EH (cell line): ENCODE measurements around the gene TBC1D1.

Experiments
- DNase-seq: peaks from one replicate; pipeline ENCODE4 v3.0.0-alpha.2; 2015; ENCODE audit warnings: low read depth

The TBC1D1 gene

DNA sequence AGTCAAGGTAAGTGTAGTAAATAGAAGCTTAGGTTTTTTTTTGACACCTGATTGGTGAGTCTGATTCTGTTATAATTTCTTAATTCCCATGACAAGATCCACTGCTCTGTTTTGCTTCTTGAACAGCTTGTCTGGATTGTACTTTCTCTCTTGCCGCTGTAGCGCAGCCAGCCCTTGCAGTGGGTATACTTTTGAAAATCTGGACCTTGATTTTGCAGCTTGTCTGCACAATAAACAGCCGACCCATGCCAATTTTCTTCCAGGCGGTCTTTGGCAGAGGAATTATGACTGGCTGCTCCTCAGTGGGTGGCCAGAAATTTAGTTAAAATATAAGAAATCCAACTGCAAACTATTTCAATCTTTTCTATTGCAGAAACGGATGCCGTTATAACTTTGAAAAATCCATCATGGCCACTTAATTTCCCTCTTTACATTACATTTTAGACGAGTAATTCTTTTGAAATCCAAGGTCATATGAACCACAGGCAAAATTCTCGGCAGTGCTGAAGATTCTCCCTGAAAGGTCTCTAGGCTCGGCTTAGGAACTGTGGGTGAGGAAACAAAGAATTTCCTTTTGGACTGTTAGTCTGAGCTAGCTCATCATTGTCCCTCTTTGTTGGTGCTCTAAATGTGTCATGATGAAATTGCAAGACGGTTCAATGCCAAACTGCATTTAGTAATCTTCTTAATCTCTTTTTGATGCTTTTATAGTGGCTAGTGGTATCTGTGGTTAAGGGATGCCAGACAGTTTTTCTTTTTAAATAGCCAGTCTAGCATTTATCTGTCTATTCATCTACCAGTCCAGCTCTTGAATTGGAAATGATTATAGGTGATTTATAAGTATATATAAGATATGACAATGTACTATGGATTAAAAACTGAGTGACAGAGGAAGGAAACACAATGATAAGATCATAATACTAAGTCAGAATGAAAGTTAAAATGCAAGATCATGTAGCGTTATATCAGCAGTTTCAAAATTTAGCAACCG, 37.8 kb downstream of the TBC1D1 start:
- DNase-seq: peak; percentile 46

DNA sequence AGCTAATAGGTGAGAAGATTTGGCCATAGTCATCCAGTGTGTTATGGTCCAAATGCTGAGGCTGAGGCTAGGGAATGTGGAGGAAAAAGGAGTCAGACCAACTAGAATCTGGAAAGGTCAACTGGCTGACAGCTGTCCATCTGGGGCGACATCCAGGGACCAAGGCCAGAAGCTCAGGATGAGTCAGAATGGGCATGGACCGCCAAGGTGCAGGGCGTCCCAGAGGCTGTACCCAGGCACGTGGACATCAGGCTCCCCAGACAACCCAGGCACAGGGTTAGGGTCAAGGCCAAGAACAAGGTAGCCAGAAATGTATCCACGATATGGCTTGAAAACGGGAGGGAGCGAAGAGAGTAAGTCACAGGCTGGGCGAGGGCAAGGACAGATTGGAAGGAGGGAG, 43.2 kb downstream of the TBC1D1 start:
- no peak for DNase-seq

- no peak for DNase-seq
These were observed 43.7 kb downstream of the TBC1D1 start for GRCh38 chr4:37934609-37935008.

- DNase-seq: no peak
These were observed 44.1 kb downstream of the TBC1D1 start for GRCh38 chr4:37935026-37935425.

DNA sequence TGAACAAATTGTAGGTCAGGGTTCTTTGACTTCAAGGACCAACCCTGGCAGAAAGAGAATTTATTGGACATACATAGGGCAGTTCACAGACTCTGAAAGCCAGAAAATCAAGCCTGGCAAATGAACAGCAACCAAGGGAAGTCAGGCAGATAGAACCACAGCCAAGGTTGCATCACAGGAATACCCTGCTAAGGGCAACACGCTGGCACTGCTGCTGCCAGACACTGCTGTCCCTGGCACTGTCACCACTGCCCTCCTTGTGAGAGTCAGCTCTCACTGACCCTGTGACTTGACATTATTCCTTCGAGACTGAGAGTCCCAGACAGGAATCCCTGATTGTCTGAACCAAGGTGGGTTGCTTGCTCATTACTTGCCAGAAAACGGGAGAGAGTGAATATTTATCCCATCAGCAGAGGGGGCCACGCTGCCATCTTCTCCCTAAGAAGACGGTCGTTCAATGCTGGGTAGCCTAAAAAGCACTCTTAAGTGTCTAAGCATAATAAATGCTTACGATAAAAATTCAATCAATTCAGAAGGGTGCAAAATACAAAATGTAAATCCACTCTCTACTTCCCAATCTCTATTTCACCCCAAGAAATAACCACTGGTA, 46.1 kb downstream of the TBC1D1 start:
- peak; percentile 15 for DNase-seq

GRCh38 chr4:37938208-37938607, 47.3 kb downstream of the TBC1D1 start:
- DNase-seq: no peak

DNA sequence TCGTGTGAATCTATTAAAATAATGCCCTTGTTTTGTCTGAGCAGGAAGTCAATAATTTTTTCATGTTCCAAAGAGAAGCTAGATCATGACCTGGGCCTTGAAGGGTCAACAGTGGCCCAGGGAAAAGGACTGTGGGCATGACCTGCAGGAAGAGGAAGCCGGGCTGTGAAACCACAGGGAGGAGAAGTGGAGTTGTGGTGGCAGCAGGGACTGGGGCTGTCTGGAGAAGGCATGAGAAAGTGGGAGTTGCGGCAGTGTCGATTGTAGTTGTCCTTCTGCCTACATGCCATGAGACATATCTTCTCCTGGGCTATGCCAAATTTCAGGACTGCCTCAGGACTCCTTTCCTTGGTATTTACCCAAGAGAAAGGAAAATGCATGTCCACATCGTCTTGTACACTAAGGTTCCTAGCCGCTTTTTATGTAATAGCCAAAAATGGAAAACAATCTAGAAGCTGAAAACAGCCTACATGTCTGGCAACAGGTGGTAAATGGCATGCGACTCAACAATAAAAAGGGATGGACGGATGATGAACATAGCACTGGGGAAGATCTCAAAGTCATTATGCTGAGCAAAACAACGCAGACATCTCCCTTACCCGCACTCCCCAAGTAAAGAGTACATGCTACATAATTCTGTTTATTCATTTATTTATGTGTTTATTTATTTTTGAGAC, 55.8 kb downstream of the TBC1D1 start:
- DNase-seq: no peak

- DNase-seq: no peak
These were observed 57.7 kb downstream of the TBC1D1 start for GRCh38 chr4:37948542-37948941.

DNA sequence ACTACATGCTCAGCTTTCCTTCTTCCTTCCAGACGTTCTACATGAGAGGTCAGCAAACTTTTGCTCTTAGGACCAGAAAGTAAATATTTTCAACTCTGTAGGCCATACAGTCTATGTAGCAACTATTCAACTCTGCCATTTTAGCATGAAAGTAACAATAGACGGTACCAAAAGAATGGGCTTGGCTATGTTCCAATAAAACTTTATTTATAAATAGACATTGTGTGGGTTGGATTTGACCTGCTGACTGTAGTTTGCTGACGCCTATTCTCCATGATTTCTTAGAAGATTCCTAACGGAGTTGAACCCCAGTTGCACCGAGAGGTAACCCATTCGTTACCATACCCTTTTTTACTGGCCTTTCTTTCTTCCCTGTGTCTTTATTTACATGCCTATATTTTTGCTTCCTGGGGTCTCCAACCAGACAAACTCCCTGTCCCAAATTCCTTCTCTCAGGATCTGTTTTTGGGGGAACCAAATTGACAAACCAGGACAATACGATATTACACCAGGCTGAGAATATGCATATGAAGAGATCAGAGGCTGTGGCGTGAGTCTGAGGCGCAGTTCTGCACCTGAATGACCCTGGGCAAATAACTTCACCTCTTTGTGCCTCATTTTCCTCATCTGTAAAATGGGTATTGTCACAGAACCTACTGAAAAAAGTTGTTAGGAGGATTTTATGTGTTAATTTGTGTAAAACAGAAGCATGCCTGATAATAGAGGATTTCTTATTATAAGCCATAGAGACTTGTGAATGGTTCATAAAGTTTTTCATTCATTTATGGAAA, 58.9 kb downstream of the TBC1D1 start:
- no peak for DNase-seq

GRCh38 chr4:37951461-37952352, 60.8 kb downstream of the TBC1D1 start:
- DNase-seq: no peak

- DNase-seq: no peak
These were observed 62.3 kb downstream of the TBC1D1 start for GRCh38 chr4:37953156-37953555.

GRCh38 chr4:37953620-37954293, 62.9 kb downstream of the TBC1D1 start:
- DNase-seq: peak; percentile 90

DNA sequence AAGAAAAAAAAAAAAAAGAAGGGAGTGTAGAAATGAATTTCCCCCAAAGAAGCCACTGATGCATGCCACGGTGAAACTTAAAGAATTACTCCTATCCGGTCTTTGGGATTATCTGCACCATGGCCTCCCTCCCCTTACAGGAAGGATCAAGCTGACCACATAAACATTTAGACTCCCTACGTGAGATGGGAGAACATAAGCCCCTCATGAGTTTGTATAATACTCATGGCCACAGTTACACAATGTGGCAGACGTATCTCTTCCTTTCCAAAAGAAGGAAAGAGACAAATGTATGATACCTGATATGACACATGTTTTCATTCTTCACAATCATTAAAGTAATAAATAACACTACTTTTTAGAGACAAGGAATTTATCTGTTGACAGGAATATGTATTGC, 66.1 kb downstream of the TBC1D1 start:
- no peak for DNase-seq

DNA sequence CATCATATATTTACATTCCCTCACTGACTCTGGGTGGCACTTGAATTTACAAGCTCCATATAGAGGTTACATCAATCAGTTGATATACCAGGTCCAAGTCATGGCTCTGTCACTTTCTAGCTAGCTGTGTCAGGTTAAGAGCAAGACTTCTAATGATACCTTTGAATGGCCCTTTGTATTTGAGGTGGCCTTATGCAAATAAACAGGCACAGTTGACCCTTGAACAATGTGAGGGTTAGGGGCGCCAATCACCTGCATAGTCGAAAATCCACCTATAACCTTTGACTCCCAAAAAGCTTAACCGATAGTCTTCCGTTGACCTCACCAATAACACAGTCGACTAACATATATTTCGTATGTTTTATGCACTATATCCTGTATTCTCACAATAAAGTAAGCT, 68.0 kb downstream of the TBC1D1 start:
- no peak for DNase-seq

DNA sequence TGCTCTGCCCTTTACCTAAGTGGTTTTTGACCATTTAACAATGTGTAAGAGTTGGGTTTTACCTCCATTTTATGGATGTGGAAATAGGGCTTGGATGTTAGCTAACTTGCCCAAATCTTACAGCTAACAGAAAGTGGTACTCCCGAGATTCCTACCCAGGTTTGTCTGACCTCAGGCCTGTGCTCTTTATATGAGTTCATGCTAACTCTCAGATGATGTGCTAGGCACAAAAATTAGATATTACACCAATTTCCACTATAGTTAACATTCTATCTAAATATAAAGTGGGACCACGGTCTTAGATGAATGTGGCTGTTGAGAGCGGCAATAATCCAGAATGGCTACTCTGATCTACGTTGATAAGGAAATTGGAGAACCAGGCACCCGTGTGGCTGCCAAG, 69.2 kb downstream of the TBC1D1 start, which contains the start of gene PTTG2:
TSS of gene PTTG2 (plus strand) at position 301 of the 400 bp plus-strand sequence. CDS start at position 338, 37 bp downstream.
- no peak for DNase-seq

GRCh38 chr4:37960679-37961450, 70.0 kb downstream of the TBC1D1 start:
- no peak for DNase-seq

DNA sequence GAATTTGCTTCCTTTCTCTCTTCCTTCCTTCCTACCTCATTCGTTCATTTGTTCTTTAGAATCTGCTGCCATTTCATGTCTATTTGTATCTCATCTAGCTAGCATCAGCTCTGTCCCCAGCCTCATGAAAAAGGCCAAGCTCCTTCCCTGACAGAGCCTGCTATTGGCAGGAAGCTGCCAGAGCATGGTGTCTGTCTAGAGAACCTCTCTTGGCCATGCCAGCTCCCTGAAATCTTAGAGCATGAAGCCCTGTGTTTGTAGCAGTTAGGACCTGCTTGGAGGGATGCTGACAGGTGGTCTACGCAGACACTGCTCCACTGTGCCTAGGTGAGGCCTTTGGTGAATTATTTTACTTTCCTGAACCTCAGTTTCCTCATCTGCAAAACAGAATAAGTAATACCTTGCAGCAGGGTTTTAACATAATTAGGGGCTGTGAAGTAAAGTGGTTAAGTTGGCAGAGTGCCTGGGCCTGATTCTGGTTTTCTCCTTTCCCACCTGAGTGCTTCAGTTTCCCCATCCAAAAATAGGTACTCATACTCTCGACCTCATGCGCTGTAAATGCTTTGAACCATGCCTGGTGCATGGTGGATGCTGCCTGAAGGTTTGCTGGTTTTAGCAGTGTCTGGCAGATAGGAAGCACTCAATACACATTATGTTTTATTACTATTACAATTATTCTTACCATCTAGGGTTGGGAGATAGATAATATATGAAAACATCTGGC, 74.0 kb downstream of the TBC1D1 start:
- no peak for DNase-seq

DNA sequence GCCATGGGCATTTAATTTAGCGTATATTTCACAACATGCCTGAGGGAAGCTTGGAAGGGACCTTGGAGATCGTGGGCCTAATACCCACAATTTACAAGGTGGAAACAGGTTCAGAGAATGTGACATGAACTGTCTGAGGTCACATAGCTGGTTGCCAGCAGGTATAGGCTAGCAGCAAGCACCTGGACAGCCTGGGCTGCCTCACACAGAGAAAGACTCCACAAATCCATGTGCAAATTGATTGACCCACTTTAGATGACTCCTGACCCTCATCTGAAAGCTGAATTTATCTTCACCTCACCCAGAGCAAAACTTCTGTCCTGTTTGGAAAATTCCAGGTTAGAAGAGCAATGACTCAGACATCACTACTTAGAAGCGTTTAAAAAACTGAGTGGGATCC, 75.2 kb downstream of the TBC1D1 start:
- DNase-seq: no peak

DNA sequence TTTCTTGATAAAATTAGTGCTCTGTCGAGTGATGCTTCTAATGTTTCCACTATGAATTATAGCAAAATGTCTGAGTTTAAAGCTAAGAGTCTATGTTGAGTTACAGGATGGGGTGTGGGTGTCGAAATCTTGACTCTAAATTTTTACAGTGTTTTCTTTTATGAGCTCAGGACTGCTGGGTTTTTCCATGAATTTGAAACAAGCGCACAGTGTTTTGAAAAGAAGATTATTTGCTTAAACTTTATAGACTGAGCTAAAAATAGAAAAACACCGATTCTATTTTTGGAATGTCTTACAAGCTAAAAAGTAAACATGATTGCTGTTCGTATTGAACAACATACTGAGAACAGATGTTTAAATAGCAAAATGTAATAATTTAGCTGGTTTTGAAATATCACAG, 76.9 kb downstream of the TBC1D1 start:
- DNase-seq: peak; percentile 81
